H1 (cell line): ENCODE measurements around the gene SLC22A3. TPM values are rescaled to one million over a fixed set of nuclear protein-coding genes. Genes with fewer than 3 reads are reported as not detected.

Experiments used
- CTCF ChIA-PET: fragments of 300-600 bp; sonication (Branson Sonifier 250); formaldehyde crosslinking; loops from one replicate; lab custom pipeline; 2021; ENCODE audit not compliant: partially characterized antibody; lab: Charles Lee
- POLR2A ChIA-PET: fragments of 300-600 bp; sonication (Branson Sonifier 250); formaldehyde crosslinking; loops from one replicate; lab custom pipeline; 2021; ENCODE audit warnings: inconsistent platforms; ENCODE audit not compliant: partially characterized antibody; lab: Charles Lee
- DNase-seq, 2 experiments: peaks; one replicate each; pipeline versions ENCODE4 v3.0.0 to v3.0.0-alpha.2; 2010 to 2022; ENCODE audit warnings: low spot score in 2 of 2, low read depth in 1 of 2, mixed read lengths in 1 of 2
- FAIRE-seq: peaks from 2 replicates; lab custom pipeline; 2011; peaks lifted over from hg19 to GRCh38; lab: Jason Lieb, UNC
- H2AFZ ChIP-seq: 2 replicates; pipeline ENCODE4 v1.8.1; 2012; ENCODE audit warnings: low read length, inconsistent platforms
- H2AK5ac ChIP-seq: 2 replicates; pipeline ENCODE4 v1.6.1; 2013; ENCODE audit warnings: low read depth, low read length
- H2BK120ac ChIP-seq: replicated peaks from 2 replicates; pipeline ENCODE3; 2013; ENCODE audit warnings: low read depth, low read length, inconsistent platforms
- H2BK12ac ChIP-seq: 2 replicates; pipeline ENCODE4 v1.6.1; 2013; ENCODE audit warnings: low read depth, low read length
- H2BK15ac ChIP-seq: 2 replicates; pipeline ENCODE4 v1.6.1; 2013; ENCODE audit warnings: low read length
- H2BK20ac ChIP-seq: 2 replicates; pipeline ENCODE4 v1.6.1; 2013; ENCODE audit warnings: low read length
- H2BK5ac ChIP-seq: 2 replicates; pipeline ENCODE4 v1.6.1; 2013; ENCODE audit warnings: low read depth, low read length
- H3K14ac ChIP-seq: 2 replicates; pipeline ENCODE4 v1.6.1; 2013; ENCODE audit warnings: inconsistent platforms; ENCODE audit not compliant: insufficient read length
- H3K18ac ChIP-seq: 2 replicates; pipeline ENCODE4 v1.6.1; 2013; ENCODE audit warnings: low read length; ENCODE audit errors: extremely low read depth
- H3K23ac ChIP-seq: 2 replicates; pipeline ENCODE4 v1.6.1; 2013; ENCODE audit warnings: inconsistent platforms; ENCODE audit not compliant: insufficient read length
- H3K23me2 ChIP-seq: 2 replicates; pipeline ENCODE4 v1.6.1; 2013; ENCODE audit warnings: low read depth, low read length
- H3K27ac ChIP-seq: 2 replicates; pipeline ENCODE4 v1.6.1; 2011; ENCODE audit warnings: low read depth, low read length, inconsistent platforms
- H3K27me3 ChIP-seq, 4 experiments: replicated peaks in 1 of 4; 1 replicate in 1 of 4; 2 replicates in 3 of 4; pipeline versions ENCODE4 v1.6.1 to v1.8.1; 2011 to 2013; ENCODE audit warnings: low read length in 3 of 4, mild to moderate bottlenecking in 3 of 4, inconsistent platforms in 2 of 4, mixed read lengths in 2 of 4, moderate library complexity in 1 of 4; ENCODE audit not compliant: control insufficient read depth in 3 of 4, insufficient read depth in 3 of 4; ENCODE audit errors: extremely low read depth in 1 of 4
- H3K36me3 ChIP-seq, 4 experiments: 2 replicates each; pipeline versions ENCODE4 v1.6.1 to v1.8.1; 2011 to 2013; ENCODE audit warnings: mild to moderate bottlenecking in 4 of 4, low read length in 3 of 4, moderate library complexity in 2 of 4, control low read depth in 1 of 4, inconsistent platforms in 1 of 4; ENCODE audit not compliant: insufficient read depth in 4 of 4, control insufficient read depth in 2 of 4
- H3K4ac ChIP-seq: replicated peaks from 2 replicates; pipeline ENCODE3; 2013; ENCODE audit warnings: low read length, low read depth, mixed read lengths, inconsistent platforms; ENCODE audit not compliant: insufficient read length
- H3K4me1 ChIP-seq, 4 experiments: replicated peaks in 1 of 4; 1 replicate in 1 of 4; 2 replicates in 3 of 4; pipeline versions ENCODE4 v1.6.1 to v1.8.1; 2011 to 2013; ENCODE audit warnings: low read length in 3 of 4, inconsistent platforms in 2 of 4, mixed read lengths in 1 of 4; ENCODE audit not compliant: insufficient read depth in 4 of 4, control insufficient read depth in 3 of 4
- H3K4me2 ChIP-seq, 2 experiments: 2 replicates each; pipeline versions ENCODE4 v1.6.1 to v1.8.1; 2011 to 2013; ENCODE audit warnings: low read depth in 2 of 2, low read length in 2 of 2, control low read depth in 1 of 2, inconsistent platforms in 1 of 2, mild to moderate bottlenecking in 1 of 2; ENCODE audit not compliant: insufficient read depth in 1 of 2
- H3K4me3 ChIP-seq, 4 experiments: fragments of 200-600, 300-600 bp in 1 of 4; sonication (generic), shearing (Covaris generic), sonication (Bioruptor Twin) in 1 of 4; 2 replicates each; pipeline versions ENCODE4 v1.5.1 to v1.8.1; 2011 to 2016; ENCODE audit warnings: low read length in 4 of 4, low read depth in 3 of 4, control low read depth in 2 of 4, inconsistent platforms in 2 of 4, mild to moderate bottlenecking in 2 of 4, mixed read lengths in 1 of 4, moderate library complexity in 1 of 4; ENCODE audit not compliant: insufficient read depth in 2 of 4; ENCODE audit errors: extremely low read depth in 1 of 4
- H3K56ac ChIP-seq: replicated peaks from 2 replicates; pipeline ENCODE3; 2013; ENCODE audit warnings: low read depth, mild to moderate bottlenecking, mixed read lengths, low read length, inconsistent platforms; ENCODE audit not compliant: insufficient read length
- H3K79me1 ChIP-seq: 2 replicates; pipeline ENCODE4 v1.6.1; 2013; ENCODE audit warnings: low read depth, low read length, control low read depth
- H3K79me2 ChIP-seq, 2 experiments: 2 replicates each; pipeline versions ENCODE4 v1.6.1 to v1.8.1; 2012 to 2013; ENCODE audit warnings: low read length in 2 of 2, mild to moderate bottlenecking in 2 of 2, inconsistent platforms in 1 of 2; ENCODE audit not compliant: insufficient read depth in 2 of 2, control insufficient read depth in 1 of 2
- H3K9ac ChIP-seq, 4 experiments: replicated peaks in 1 of 4; 1 replicate in 1 of 4; 2 replicates in 3 of 4; pipeline versions ENCODE4 v1.6.1 to v1.8.1; 2011 to 2013; ENCODE audit warnings: low read depth in 3 of 4, low read length in 3 of 4, control low read depth in 2 of 4, mild to moderate bottlenecking in 2 of 4, moderate library complexity in 2 of 4, inconsistent platforms in 1 of 4; ENCODE audit errors: extremely low read depth in 1 of 4
- H3K9me3 ChIP-seq, 2 experiments: 2 replicates each; pipeline versions ENCODE4 v1.6.1 to v1.8.1; 2012 to 2013; ENCODE audit warnings: mild to moderate bottlenecking in 2 of 2, moderate library complexity in 2 of 2, control low read depth in 1 of 2, inconsistent platforms in 1 of 2, low read depth in 1 of 2, low read length in 1 of 2, mixed read lengths in 1 of 2; ENCODE audit not compliant: insufficient read depth in 2 of 2
- H4K20me1 ChIP-seq, 2 experiments: replicated peaks in 1 of 2; 2 replicates each; pipeline versions ENCODE3 to v1.8.1; 2011 to 2013; ENCODE audit warnings: inconsistent platforms in 2 of 2, low read length in 2 of 2, mild to moderate bottlenecking in 1 of 2; ENCODE audit not compliant: insufficient read depth in 2 of 2, control insufficient read depth in 1 of 2
- H4K5ac ChIP-seq: 2 replicates; pipeline ENCODE4 v1.6.1; 2013; ENCODE audit warnings: low read length, low read depth, mixed read lengths, inconsistent platforms; ENCODE audit not compliant: insufficient read length
- H4K8ac ChIP-seq: 2 replicates; pipeline ENCODE4 v1.8.0; 2013; ENCODE audit warnings: mild to moderate bottlenecking, moderate library complexity, low read length, inconsistent platforms; ENCODE audit not compliant: insufficient read depth; ENCODE audit errors: extremely low read depth
- H4K91ac ChIP-seq: replicated peaks from 2 replicates; pipeline ENCODE3; 2013; ENCODE audit warnings: low read length, mixed read lengths, inconsistent platforms; ENCODE audit not compliant: insufficient read length
- CREB1 ChIP-seq: IDR thresholded peaks from 2 replicates; pipeline ENCODE4 v1.6.1; 2012; ENCODE audit warnings: inconsistent platforms
- FOSL1 ChIP-seq: IDR thresholded peaks from 2 replicates; pipeline ENCODE4 v1.6.1; 2011; ENCODE audit warnings: mild to moderate bottlenecking, low read depth, low read length, moderate library complexity; ENCODE audit not compliant: insufficient read depth
- GABPA ChIP-seq: IDR thresholded peaks from 2 replicates; pipeline ENCODE4 v1.6.1; 2011; ENCODE audit warnings: mild to moderate bottlenecking, low read length, moderate library complexity, borderline replicate concordance; ENCODE audit not compliant: insufficient read depth
- KDM4A ChIP-seq: IDR thresholded peaks from one replicate; pipeline ENCODE4 v1.7.1; 2012; ENCODE audit warnings: low read depth, mild to moderate bottlenecking, moderate library complexity, low read length, inconsistent platforms; ENCODE audit not compliant: severe bottlenecking
- WGBS, 2 experiments: shearing (Covaris generic) in 1 of 2; methylation state at CpG; one replicate each; pipeline versions ENCODE4 v1.1.6 to v1.1.7; 2013 to 2015; ENCODE audit warnings: low lambda C conversion rate in 2 of 2, mixed read lengths in 2 of 2, inconsistent platforms in 1 of 2, low coverage in 1 of 2, missing lambda C conversion rate in 1 of 2; ENCODE audit not compliant: insufficient replicate concordance in 2 of 2, insufficient coverage in 1 of 2, insufficient read length in 1 of 2; ENCODE audit errors: extremely low coverage in 1 of 2, missing lambda C conversion rate in 1 of 2; 5-methylcytosine and 5-hydroxymethylcytosine counted together
- polyA plus RNA-seq, 7 experiments: library from polyadenylated mRNA; depleted of rRNA in 3 of 7; stranded (reverse) in 5 of 7; unstranded in 2 of 7; fragments of >200 nt in 5 of 7; fragments of 200-250 nt in 2 of 7; gene quantifications; 1 replicate in 5 of 7; 2 replicates in 1 of 7; 4 replicates in 1 of 7; pipeline versions ENCODE4 v1.2.1 to v1.2.3, GENCODE V29; 2011 to 2013; ENCODE audit warnings: missing spikeins in 2 of 7, mixed read lengths in 2 of 7
- total RNA-seq: library from RNA; stranded (reverse); fragmentation: NEBNext Ultra II Directional; extraction: Animal tissue kit (Norgen Biotek cat#: 25700); gene quantifications from 2 replicates; pipeline ENCODE4 v1.2.1, GENCODE V29; 2021

Gene SLC22A3
- total and polyA plus RNA-seq, 2 of the 8 experiments (the other 6 are each of a cell fraction or from before 2014, with no cell fraction given): 1.0 to 2.9 TPM

GRCh38 chr6:160396292-160396691 lies 48.1 kb downstream of the SLC22A3 start:
- H2BK12ac ChIP-seq: no peak overlapping the region
- no peak overlapping the region for H2AK5ac ChIP-seq
- no peak overlapping the region for H2BK15ac ChIP-seq
- H3K4me3 ChIP-seq: no peak overlapping the region
- FAIRE-seq (no peak), DNase-seq (no peak)
- no peak overlapping the region for H2BK120ac ChIP-seq
- H3K9ac ChIP-seq: no peak overlapping the region
- no peak overlapping the region for H3K4ac ChIP-seq
- no peaks in the 10 kb centered on the region for H4K20me1 ChIP-seq
- no peak overlapping the region for H2AFZ ChIP-seq
- H2BK20ac ChIP-seq: no peak overlapping the region
- H3K23me2 ChIP-seq: no peaks in the 10 kb centered on the region
- ChIA-PET CTCF (interaction anchor here (1.2 to 2.4 kb wide), 2 partner anchors 252 to 308 kb away, joined by 4 to 5 read pairs; no protein-coding TSS in a partner anchor), POLR2A (no interaction called here)
- WGBS, 2 experiments: 96% methylated on average over 1 of the region's 1 CpG; no CpG with 5 or more reads in 1 of the 2 experiments
- no peaks in the 10 kb centered on the region for H3K79me1 ChIP-seq
- H4K91ac ChIP-seq: no peak overlapping the region
- H3K18ac ChIP-seq: no peak overlapping the region
- H4K8ac ChIP-seq: no peak overlapping the region
- H3K36me3 ChIP-seq: no peaks in the 10 kb centered on the region
- H3K4me2 ChIP-seq: no peak overlapping the region
- no peak overlapping the region for H3K23ac ChIP-seq
- H3K9me3 ChIP-seq: no peaks in the 10 kb centered on the region
- H3K14ac ChIP-seq: no peak overlapping the region
- no peak overlapping the region for H4K5ac ChIP-seq
- H3K27ac ChIP-seq: no peak overlapping the region
- H3K27me3 ChIP-seq: no peaks in the 10 kb centered on the region
- H3K4me1 ChIP-seq: no peaks in the 10 kb centered on the region
- H3K79me2 ChIP-seq: no peaks in the 10 kb centered on the region
- no peak overlapping the region for H2BK5ac ChIP-seq
- no peak overlapping the region for H3K56ac ChIP-seq
- TF ChIP-seq FOSL1 (no peak), CREB1 (no peak), KDM4A (no peak), GABPA (no peak)
